Activated CD4-positive, alpha-beta T cell treated with anti-CD3 and anti-CD28 coated beads, Interleukin-2, amount 50 U/mL, for 48 hours (primary cell): Measurements from ENCODE around the gene MB.

Experiments used
- DNase-seq, 2 experiments: peaks; one replicate each; pipeline ENCODE4 v3.0.0-alpha.2; 2020

MB gene

GRCh38 chr22:35593071-35593890 lies 23.8 kb downstream of the MB start:
- DNase-seq, result no peak

GRCh38 chr22:35592418-35592967 lies 24.6 kb downstream of the MB start:
- no peak for DNase-seq

GRCh38 chr22:35591714-35592417 lies 25.3 kb downstream of the MB start:
- no peak for DNase-seq

GRCh38 chr22:35590634-35591295 lies 26.4 kb downstream of the MB start:
- DNase-seq, result no peak

- no peak for DNase-seq
These were observed 27.4 kb downstream of the MB start for GRCh38 chr22:35589756-35590093.

GRCh38 chr22:35589071-35589755 lies 27.9 kb downstream of the MB start:
- DNase-seq, result no peak

GRCh38 chr22:35587896-35588295 lies 29.2 kb downstream of the MB start:
- DNase-seq, result no peak

- DNase-seq, result no peak
These were observed 29.7 kb downstream of the MB start for GRCh38 chr22:35587447-35587870.

GRCh38 chr22:35586771-35587170 lies 30.4 kb downstream of the MB start:
- no peak for DNase-seq

- peak; percentile 50 to 54 for DNase-seq
These were observed 34.1 kb downstream of the MB start for GRCh38 chr22:35582861-35583670.

- no peak for DNase-seq
These were observed 34.8 kb downstream of the MB start for GRCh38 chr22:35582218-35582860.

GRCh38 chr22:35581023-35581413 lies 36.1 kb downstream of the MB start:
- DNase-seq, result no peak

- DNase-seq, result no peak
These were observed 36.6 kb downstream of the MB start for GRCh38 chr22:35580351-35581022.

- no peak for DNase-seq
These were observed 38.1 kb downstream of the MB start for GRCh38 chr22:35578836-35579575.

- no peak for DNase-seq
These were observed 39.1 kb downstream of the MB start for GRCh38 chr22:35577799-35578659.

GRCh38 chr22:35576671-35577070 lies 40.5 kb downstream of the MB start:
- DNase-seq, result no peak

- DNase-seq, result no peak
These were observed 41.9 kb downstream of the MB start for GRCh38 chr22:35575116-35575748.

GRCh38 chr22:35572556-35572955 lies 44.6 kb downstream of the MB start:
- DNase-seq, result no peak
